Stimulated activated CD8-positive, alpha-beta memory T cell treated with anti-CD3 and anti-CD28 coated beads, Interleukin-4, amount 100 ng/mL, for 1 hour (primary cell): ENCODE data around the gene OR9G1.
"Not testable (repeated sequence)": the region's sequence is repeated elsewhere in the genome, so short reads cannot be mapped to it uniquely, and the experiment has no call there.

Source experiments
- DNase-seq, 2 donors: peaks; one replicate each; pipeline ENCODE4 v3.0.0-alpha.2; 2020; ENCODE audit warnings: low read depth in 2 of 2, low spot score in 1 of 2

The OR9G1 gene, protein sequence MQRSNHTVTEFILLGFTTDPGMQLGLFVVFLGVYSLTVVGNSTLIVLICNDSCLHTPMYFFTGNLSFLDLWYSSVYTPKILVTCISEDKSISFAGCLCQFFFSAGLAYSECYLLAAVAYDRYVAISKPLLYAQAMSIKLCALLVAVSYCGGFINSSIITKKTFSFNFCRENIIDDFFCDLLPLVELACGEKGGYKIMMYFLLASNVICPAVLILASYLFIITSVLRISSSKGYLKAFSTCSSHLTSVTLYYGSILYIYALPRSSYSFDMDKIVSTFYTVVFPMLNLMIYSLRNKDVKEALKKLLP

DNA sequence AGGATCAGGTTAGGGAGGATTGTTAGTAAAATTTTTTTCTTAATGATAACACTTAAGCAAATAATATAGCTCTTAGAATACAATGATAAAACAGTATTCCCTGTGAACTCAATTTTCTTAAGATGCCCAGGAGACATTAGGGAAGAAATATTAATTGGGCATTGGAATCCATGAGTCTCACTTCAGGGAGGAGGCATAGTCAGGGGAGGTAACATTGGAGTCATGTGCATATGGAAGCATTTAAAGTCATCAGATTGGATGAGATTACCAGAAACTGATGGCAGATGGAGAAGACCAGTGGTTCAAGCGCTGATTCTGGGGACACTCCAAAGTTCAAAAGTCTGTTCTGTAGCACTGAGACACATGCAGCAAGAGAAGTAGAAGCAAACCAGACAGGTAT is at the start of gene OR9G1:
OR9G1 (plus strand) TSS at position 301 of the 400 bp plus-strand sequence. CDS start 1,293 bp downstream, outside the sequence.
- no peak for DNase-seq

DNA sequence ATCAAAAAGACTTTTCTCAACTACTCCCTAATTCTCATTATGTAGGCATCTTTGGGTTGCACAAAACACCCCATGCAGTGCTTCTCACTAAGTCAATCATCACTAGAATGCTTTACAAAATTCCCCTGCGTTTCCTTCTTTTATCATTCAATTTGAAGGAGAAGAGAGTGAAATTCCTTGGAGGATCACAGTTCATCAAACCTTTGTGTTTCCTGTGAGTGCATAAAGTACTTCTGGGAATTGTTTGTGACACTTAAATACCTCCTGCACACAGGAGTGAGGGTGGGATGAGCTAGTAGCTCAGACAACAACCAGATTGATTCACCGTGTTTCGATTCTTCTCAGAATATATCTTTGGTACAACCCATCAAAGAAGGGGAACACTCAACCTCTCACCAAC is 39.1 kb upstream of the OR9G1 start:
- DNase-seq, result no peak

DNA sequence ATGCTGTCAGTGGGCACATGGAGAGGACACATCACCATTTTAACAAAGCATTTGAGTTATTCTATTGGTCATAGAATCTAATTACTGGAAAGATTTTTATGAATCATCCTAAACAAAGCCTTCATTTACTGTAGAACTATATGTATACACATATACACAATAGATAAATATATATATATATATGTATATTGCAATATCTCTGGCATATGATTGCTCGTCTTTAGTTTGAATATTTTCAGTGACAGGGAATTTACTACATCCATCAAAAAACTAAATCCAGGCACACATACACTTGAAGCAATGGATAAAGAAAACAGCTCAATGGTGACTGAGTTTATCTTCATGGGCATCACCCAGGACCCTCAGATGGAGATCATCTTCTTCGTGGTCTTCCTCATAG is 35.5 kb upstream of the OR9G1 start, which contains the start of gene OR5AR1:
OR5AR1 (plus strand) TSS at position 301 of the 400 bp plus-strand sequence; CDS start at position 301, 0 bp downstream.
- DNase-seq, result no peak

DNA sequence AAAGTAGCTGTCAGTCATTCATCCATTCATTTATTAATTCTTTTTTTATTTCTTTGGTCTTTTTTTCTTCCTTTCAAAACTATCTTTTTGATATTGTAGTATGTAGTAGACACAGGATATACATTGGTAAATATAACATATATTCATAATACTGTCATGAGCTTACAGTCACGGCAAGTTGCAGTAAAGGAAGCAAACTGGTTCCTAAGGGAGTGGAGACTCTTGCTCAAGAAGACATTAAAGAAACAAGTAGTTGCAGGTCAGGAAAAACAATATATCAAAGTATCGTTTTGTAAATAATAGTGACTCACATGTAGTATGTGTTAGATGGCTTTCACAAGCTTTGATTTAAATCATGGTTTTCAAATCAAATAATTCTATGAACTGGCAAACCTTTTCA is 27.9 kb upstream of the OR9G1 start:
- no peak for DNase-seq

DNA sequence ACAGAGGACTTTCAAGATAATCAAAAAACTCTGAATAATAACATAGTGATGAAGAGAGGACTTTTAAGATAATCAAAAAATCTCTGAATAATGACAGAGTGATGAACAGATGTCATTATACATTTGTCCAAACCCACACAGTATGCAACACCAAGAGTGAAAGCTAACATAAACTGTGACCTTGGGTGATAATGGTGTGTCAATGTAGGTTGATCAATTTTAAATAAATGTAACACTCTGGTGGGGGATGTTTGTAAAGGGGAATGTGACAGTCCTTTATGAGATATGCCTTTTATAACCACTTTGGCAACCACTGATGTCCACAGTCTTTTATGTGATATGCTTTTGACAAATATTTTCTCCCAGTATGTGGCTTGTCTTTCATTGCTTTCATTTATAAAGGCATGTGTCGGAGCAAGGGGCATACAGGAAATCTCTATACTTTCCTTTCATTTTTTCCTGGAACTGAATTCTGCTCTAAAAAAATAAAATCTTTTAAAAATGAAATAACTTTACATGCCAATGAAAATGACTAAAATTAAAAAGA is 10.3 kb upstream of the OR9G1 start:
- DNase-seq, result no peak

DNA sequence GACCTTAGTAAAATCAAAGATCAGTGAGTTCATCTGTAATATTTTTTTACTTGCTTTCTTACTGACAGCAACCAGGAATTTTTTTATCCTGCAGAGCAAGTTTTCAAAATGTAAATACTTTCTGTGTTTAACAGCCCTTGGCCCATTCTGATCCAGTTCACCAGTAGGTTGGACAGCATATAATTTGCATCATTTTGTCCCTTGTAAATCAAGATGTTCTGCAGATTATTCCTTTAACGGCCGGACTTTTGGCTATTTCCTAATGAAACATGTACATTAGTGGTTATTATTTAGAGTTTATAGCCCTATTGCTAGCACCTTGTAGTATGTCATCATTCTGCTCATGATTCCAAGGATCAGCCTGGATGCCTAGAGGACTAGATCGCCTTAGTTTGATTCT is 7.7 kb upstream of the OR9G1 start:
- DNase-seq, result not testable (repeated sequence)

DNA sequence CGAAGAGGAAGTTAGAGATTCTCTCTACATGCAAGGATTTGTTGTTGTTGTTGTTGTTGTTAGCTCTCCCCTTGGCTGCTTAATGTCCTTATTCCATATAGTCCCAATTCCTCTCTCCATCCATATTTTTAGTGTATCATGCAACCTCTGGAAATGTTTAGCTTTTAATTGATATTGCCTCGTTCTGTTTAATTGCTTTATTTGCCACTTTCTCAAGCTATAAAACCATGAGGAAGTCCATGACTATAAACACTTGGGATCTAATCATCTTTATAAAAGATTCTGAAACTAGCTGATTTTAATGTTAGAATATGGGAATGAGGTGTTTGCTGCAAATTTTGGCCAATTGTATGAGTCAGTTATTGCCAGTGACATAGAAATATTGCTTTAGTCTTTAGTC is 5.5 kb upstream of the OR9G1 start:
- DNase-seq, result no peak

DNA sequence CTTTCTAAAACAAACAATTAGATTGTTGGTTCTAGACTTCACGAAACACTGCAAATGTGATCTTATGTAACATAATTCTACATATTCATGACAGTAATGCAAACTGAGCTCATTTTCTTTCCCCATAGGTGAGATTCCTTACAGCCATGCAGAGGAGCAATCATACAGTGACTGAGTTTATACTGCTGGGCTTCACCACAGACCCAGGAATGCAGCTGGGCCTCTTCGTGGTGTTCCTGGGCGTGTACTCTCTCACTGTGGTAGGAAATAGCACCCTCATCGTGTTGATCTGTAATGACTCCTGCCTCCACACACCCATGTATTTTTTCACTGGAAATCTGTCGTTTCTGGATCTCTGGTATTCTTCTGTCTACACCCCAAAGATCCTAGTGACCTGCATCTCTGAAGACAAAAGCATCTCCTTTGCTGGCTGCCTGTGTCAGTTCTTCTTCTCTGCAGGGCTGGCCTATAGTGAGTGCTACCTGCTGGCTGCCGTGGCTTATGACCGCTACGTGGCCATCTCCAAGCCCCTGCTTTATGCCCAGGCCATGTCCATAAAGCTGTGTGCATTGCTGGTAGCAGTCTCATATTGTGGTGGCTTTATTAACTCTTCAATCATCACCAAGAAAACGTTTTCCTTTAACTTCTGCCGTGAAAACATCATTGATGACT is 1.5 kb downstream of the OR9G1 start:
- no peak for DNase-seq

DNA sequence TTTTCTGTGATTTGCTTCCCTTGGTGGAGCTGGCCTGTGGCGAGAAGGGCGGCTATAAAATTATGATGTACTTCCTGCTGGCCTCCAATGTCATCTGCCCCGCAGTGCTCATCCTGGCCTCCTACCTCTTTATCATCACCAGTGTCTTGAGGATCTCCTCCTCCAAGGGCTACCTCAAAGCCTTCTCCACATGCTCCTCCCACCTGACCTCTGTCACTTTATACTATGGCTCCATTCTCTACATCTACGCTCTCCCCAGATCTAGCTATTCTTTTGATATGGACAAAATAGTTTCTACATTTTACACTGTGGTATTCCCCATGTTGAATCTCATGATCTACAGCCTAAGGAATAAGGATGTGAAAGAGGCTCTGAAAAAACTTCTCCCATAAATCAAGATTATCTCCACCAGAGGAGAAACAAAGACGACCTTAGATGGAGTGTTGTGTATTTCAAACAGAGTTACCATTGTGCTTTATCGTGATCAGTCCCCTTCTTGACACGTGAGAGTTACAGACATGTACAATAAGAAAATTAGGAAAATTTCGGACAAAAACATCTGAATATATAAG is 2.1 kb downstream of the OR9G1 start:
- DNase-seq, result no peak

DNA sequence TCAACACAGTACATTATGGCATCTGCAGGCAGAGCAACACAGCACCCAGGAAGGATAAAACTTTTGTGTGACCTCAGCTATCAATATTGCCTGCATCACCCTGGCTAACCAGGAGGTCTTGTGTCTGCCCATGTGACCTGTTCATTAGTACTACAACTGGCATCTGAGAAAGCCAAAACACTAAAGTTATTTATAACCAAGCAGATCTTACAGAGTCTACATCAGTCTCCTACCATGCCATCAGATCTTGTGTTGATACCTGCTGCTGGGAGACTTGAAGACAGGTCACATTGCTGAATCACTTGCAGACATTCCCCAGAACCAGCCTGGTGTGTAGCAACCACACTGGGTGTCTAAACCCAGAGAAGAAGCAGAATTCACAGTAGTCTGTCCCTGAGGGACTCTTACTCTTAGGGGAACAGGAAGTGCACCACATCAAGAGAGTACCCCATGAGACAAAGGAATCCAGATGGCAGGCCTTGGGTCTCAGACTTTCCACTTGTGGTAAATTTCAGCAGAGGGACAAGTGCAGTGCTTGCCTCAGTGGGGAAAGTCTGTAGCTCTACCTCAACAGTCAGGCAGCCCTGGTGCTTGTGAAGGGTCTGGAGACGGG is 7.0 kb downstream of the OR9G1 start:
- DNase-seq, result no peak

DNA sequence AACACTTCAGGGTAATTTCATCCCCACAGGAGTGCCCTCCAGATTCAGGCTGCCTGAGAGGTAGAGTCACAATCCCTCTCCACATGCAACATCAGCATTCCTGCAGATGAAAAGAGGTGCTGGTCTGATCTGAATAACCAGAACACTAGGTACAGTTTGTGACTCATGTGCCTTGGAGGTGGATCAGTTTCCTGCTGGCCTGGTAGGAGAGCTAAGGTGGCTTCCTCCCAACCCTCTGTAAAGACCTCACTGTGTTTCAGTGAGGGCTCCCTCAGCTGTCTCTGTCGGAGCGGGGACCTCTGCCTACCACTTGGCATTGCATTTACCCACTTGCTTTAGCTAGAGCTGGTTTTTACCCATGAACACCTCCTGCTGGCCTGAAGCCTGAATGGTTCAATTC is 7.6 kb downstream of the OR9G1 start:
- DNase-seq, result no peak

DNA sequence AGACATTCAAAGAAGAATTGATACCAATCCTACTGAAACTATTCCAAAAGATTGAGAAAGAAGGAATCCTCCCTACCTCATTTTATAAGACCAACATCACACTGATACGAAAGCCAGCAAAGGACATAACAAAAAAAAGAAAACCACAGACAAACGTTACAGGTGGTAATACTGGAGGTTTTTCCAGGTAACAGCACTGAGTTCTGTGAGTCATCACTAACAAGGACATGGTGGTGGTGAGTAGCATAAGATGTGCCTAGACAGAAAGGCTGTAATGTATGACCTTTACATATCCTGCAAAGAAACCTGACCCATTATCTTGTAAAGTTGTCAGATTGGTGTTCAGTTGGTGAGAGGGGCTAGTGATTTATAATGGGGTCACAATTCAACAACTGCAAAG is 15.3 kb downstream of the OR9G1 start:
- no peak for DNase-seq

DNA sequence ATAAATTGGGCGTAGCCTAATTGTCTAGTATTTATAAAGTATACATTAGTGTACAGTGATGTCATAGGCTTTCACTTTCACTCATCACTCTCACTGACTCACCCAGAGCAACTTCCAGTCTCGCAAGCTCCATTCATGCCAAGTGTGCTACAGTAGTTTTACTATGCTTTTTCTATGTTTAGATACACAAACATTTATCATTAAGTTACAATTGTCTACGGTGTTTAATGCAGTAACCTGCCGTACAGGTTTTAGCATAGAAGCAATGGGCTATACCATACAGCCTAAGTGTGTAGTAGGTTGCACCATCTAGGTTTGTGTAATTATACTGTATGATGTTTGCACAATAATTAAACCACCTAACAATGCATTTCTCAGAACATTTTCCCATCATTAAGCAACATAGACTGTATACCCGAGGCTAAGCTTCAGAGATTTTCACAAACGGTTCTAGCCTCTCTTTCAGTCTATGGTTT is 17.5 kb downstream of the OR9G1 start:
- DNase-seq, result no peak

DNA sequence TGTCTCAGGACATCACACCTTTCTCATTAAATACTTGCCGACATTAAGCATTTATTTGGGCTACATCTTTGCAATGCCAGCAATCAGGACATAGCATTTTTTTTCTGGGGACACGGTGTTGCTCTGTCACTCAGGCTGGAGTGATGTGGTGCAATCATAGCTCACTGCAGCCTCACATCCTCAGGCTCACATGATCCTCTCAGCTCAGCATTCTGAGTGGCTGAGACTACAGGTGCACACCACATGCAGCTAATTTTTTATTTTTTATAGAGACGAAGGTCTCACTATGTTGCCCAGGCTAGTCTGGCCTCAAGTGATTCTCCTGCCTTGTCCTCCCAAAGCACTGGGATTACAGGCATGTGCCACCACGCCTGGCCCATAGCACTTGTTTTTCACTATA is 21.6 kb downstream of the OR9G1 start:
- DNase-seq, result no peak

DNA sequence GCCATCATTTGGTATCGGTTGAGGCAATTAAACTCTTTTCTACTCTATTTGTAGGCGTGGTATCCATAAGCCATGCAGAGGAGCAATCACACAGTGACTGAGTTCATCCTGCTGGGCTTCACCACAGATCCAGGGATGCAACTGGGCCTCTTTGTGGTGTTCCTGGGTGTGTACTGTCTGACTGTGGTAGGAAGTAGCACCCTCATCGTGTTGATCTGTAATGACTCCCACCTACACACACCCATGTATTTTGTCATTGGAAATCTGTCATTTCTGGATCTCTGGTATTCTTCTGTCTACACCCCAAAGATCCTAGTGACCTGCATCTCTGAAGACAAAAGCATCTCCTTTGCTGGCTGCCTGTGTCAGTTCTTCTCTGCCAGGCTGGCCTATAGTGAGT is 41.2 kb downstream of the OR9G1 start:
- DNase-seq, result no peak

DNA sequence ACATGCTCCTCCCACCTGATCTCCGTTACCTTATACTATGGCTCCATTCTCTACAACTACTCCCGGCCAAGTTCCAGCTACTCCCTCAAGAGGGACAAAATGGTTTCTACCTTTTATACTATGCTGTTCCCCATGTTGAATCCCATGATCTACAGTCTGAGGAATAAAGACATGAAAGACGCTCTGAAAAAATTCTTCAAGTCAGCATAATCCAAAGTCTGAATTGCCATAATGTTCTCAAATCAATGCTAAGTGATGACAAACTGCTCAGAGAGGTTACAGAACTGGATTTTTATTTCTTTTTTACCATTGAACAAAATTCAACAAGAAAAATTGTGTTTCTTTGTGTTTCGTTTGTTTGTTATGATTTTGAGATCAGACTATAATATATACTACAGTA is 42.0 kb downstream of the OR9G1 start:
- no peak for DNase-seq

DNA sequence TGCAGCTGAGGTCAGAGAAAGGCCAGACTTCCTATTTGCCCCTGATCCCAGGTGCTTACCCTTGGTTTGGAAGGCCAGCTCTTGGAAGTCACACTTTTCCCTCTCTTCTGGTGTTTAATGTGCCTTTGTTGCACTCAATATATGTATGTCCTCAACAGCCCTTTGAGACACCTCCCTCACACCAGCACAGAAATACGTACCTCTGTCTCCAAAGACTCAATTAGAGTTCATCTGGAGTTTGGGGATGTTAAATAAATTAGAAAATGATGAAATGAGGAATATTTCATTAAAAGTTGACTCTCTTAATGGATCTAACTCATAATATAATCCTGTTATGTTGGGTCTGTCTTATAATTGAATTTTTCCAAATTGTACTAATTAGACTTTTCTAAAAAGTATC is 49.7 kb downstream of the OR9G1 start, which contains the start of gene OR9G4:
OR9G4 (minus strand) TSS at position 101 of the 400 bp plus-strand sequence. CDS start 4,931 bp downstream, outside the sequence.
- no peak for DNase-seq

DNA sequence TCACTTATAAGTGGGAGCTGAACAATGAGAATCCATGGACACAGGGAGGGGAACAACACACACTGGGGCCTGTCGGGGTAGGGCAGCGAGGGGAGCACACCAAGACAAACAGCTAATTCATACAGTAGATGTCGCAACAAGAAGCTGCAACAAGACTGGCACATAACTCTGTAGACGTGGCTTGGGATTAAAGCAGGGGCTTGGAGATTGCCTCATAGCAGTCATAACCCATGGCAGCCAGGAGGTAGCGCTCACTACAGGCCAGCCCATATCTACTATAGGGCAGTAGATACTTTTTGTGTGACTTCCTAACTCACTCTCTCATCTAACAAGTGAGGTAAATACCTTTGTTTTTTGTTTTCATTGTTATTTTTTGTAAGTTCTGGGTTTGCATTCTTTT is 51.3 kb downstream of the OR9G1 start:
- DNase-seq, result no peak

DNA sequence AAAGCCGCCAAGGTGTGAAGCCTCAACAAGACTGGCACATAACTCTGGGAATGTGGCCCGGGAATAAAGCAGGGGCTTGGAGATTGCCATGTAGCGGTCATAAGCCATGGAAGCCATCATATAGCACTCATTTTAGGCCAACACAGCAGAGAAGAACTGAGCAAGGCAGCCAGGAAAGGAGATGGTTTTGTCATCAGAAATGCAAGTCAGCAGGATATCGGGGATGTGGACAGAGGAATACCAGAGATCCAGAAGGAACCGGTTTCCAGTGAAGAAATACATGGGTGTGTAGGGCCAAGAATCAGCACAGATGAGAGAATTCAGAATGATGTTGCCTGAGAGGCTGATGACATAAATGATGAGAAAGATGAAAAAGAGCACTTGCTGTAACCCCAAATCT is 52.6 kb downstream of the OR9G1 start:
- DNase-seq, result no peak
